Measurements from ENCODE around the gene MCIDAS. TPM values are rescaled to one million over a fixed set of nuclear protein-coding genes. Genes with fewer than 3 reads are reported as not detected.
A peak's percentile ranks its signal among the peaks of the same experiment; 100 is the strongest.

Gene MCIDAS
- total RNA-seq, 1 donor from 2014 or later, result not detected

DNA sequence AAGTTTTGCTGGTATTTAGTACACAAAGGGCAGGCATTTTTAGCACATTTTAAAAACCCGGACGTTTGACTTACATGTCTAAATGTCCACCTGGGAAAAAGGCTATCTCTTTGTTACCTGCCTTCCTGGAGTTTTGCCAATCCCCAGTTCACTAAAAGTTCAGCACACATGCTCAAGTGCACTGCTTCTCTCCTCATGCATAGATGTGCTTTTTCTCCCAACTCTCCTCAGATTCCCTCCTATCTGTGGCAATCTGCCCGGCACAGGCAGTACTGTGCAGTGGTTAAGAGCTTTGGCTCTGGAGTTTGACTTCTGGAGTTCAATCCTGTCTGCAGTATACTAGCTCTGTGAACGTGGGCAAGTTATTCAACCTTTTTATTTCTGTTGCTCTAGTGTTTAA is 14.6 kb upstream of the MCIDAS start:
- DNase-seq (ENCODE audit: low spot score), result no peak
- peaks cover 3% of the 10 kb centered on the region for H3K27me3 Mint-ChIP-seq (ENCODE audit: unreplicated experiment)

GRCh38 chr5:55236800-55237199 is 9.7 kb upstream of the MCIDAS start:
- no peak overlapping the region for H3K4me3 Mint-ChIP-seq (ENCODE audit: unreplicated experiment)
- H3K27me3 Mint-ChIP-seq (ENCODE audit: unreplicated experiment), result peaks cover 21% of the 10 kb centered on the region
- H3K4me1 Mint-ChIP-seq (ENCODE audit: unreplicated experiment), result peaks cover 12% of the 10 kb centered on the region
- TF ChIP-seq, protein P1, sequence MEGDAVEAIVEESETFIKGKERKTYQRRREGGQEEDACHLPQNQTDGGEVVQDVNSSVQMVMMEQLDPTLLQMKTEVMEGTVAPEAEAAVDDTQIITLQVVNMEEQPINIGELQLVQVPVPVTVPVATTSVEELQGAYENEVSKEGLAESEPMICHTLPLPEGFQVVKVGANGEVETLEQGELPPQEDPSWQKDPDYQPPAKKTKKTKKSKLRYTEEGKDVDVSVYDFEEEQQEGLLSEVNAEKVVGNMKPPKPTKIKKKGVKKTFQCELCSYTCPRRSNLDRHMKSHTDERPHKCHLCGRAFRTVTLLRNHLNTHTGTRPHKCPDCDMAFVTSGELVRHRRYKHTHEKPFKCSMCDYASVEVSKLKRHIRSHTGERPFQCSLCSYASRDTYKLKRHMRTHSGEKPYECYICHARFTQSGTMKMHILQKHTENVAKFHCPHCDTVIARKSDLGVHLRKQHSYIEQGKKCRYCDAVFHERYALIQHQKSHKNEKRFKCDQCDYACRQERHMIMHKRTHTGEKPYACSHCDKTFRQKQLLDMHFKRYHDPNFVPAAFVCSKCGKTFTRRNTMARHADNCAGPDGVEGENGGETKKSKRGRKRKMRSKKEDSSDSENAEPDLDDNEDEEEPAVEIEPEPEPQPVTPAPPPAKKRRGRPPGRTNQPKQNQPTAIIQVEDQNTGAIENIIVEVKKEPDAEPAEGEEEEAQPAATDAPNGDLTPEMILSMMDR (IDR thresholded peaks at IDR 0.05; ENCODE audit: unreplicated experiment), result no peak
- DNase-seq (ENCODE audit: low spot score), result no peak
- no peaks in the 10 kb centered on the region for H3K9me3 Mint-ChIP-seq (ENCODE audit: unreplicated experiment)
- H3K27ac Mint-ChIP-seq (ENCODE audit: unreplicated experiment), result no peak overlapping the region
- H3K36me3 Mint-ChIP-seq (ENCODE audit: low read depth, unreplicated experiment), result peaks cover 4% of the 10 kb centered on the region

More for the DNA sequence above, 14.6 kb upstream of the MCIDAS start:
- Mint-ChIP-seq H3K4me3 (ENCODE audit: unreplicated experiment) (no peak overlapping the region), H3K4me1 (ENCODE audit: unreplicated experiment) (no peaks in the 10 kb centered on the region), H3K27ac (ENCODE audit: unreplicated experiment) (no peak overlapping the region), H3K36me3 (ENCODE audit: low read depth, unreplicated experiment) (peaks cover 7% of the 10 kb centered on the region), H3K9me3 (ENCODE audit: unreplicated experiment) (no peaks in the 10 kb centered on the region)
- TF ChIP-seq, protein P1 (IDR thresholded peaks at IDR 0.05; ENCODE audit: unreplicated experiment), result no peak

GRCh38 chr5:55234121-55234700 is 7.1 kb upstream of the MCIDAS start:
- peaks cover 4% of the 10 kb centered on the region for H3K36me3 Mint-ChIP-seq (ENCODE audit: low read depth, unreplicated experiment)
- TF ChIP-seq, protein P1 (IDR thresholded peaks at IDR 0.05; ENCODE audit: unreplicated experiment), result no peak
- DNase-seq (ENCODE audit: low spot score), result peak; percentile 30
- no peaks in the 10 kb centered on the region for H3K9me3 Mint-ChIP-seq (ENCODE audit: unreplicated experiment)
- peak overlapping the region; percentile 77 for H3K27ac Mint-ChIP-seq (ENCODE audit: unreplicated experiment)
- peaks cover 38% of the 10 kb centered on the region for H3K27me3 Mint-ChIP-seq (ENCODE audit: unreplicated experiment)
- H3K4me3 Mint-ChIP-seq (ENCODE audit: unreplicated experiment), result peak overlapping the region; percentile 91
- H3K4me1 Mint-ChIP-seq (ENCODE audit: unreplicated experiment), result peaks cover 18% of the 10 kb centered on the region

DNA sequence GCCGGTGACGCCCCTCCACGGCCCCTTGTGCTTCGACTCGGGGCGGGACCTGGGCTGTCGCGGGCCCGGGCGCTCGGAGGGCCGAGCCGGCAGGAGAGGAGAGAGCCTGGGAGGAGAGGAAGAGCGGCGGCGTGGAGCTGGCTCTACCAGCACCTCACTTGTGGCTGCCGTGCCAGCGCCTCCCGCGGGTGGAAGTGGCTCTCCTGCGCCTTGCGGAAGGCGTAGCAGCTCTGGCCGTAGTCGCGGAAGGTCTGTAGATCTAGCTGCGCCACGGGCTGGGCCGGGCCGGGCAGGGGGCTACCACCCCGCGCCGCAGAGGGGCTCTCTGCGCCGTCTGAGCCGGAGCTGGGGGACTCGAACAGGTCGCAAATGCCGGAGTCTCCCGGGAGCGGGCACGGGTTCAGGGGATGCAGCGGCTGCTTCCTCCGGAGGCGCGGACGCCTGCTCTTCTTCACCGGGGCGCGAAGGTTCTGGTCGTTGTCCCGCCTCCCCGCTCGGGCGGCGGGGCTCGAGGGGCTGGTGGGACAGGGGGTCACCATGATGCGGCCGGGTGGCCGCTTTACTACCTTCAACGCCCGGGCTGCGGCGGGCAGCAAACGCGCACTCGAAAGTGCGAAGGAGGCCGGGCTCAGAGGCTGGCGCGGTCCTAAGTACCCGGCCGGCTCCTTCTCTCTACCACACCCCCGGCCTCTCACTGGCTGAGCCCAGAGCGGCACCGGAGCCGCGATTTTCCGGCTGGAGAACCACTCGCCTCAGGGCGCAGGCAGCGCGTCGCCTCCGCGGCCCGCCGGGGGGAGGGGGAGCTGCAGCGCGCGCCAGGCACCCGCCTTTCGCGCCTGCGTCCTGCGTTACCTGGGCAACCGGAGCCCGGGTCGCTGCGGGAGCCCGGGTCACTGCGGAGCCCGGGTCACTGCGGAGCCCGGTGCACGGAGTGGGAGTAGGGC is 6.1 kb upstream of the MCIDAS start, which contains the start of gene CCNO:
TSS of gene CCNO (minus strand) at position 624 of the 944 bp plus-strand sequence. CDS start at position 539, 85 bp downstream.
- DNase-seq (ENCODE audit: low spot score), result peak; percentile 64
- Mint-ChIP-seq H3K4me3 (ENCODE audit: unreplicated experiment) (peak within 1 kb of the TSS; percentile 91), H3K27me3 (ENCODE audit: unreplicated experiment) (peaks cover 46% of the 10 kb centered on the region), H3K9me3 (ENCODE audit: unreplicated experiment) (no peaks in the 10 kb centered on the region), H3K4me1 (ENCODE audit: unreplicated experiment) (peaks cover 18% of the 10 kb centered on the region), H3K36me3 (ENCODE audit: low read depth, unreplicated experiment) (peaks cover 6% of the 10 kb centered on the region), H3K27ac (ENCODE audit: unreplicated experiment) (peak within 1 kb of the TSS; percentile 77)
- TF ChIP-seq, protein P1 (IDR thresholded peaks at IDR 0.05; ENCODE audit: unreplicated experiment), result no peak

Data from endothelial cell (in vitro differentiated cells).